Activated naive CD8-positive, alpha-beta T cell (primary cell): Measurements from ENCODE around the gene ROPN1L.
"Not testable (repeated sequence)": the region's sequence is repeated elsewhere in the genome, so short reads cannot be mapped to it uniquely, and the experiment has no call there.

ENCODE experiments used
- H3K27ac Mint-ChIP-seq: one replicate; pipeline ENCODE4 v1.8.0; 2021; ENCODE audit warnings: mixed read lengths
- H3K27me3 Mint-ChIP-seq: one replicate; pipeline ENCODE4 v1.8.0; 2021; ENCODE audit warnings: mixed read lengths
- H3K36me3 Mint-ChIP-seq: one replicate; pipeline ENCODE4 v1.8.0; 2021; ENCODE audit warnings: mixed read lengths
- H3K4me1 Mint-ChIP-seq: one replicate; pipeline ENCODE4 v1.8.0; 2021; ENCODE audit warnings: low read depth, mixed read lengths
- H3K4me3 Mint-ChIP-seq: one replicate; pipeline ENCODE4 v1.8.0; 2021; ENCODE audit warnings: mild to moderate bottlenecking, mixed read lengths
- H3K9me3 Mint-ChIP-seq: one replicate; pipeline ENCODE4 v1.8.0; 2021; ENCODE audit warnings: low read depth, mixed read lengths

The ROPN1L gene

GRCh38 chr5:10505517-10506095 is 63.9 kb downstream of the ROPN1L start:
- Mint-ChIP-seq H3K4me3 (no peak overlapping the region), H3K27me3 (no peaks in the 10 kb centered on the region), H3K4me1 (no peaks in the 10 kb centered on the region), H3K9me3 (no peaks in the 10 kb centered on the region), H3K36me3 (peaks cover 4% of the 10 kb centered on the region), H3K27ac (no peak overlapping the region)

GRCh38 chr5:10506535-10506934 is 64.9 kb downstream of the ROPN1L start:
- peaks cover 4% of the 10 kb centered on the region for H3K36me3 Mint-ChIP-seq
- no peaks in the 10 kb centered on the region for H3K4me1 Mint-ChIP-seq
- no peak overlapping the region for H3K27ac Mint-ChIP-seq
- no peaks in the 10 kb centered on the region for H3K27me3 Mint-ChIP-seq
- no peak overlapping the region for H3K4me3 Mint-ChIP-seq
- no peaks in the 10 kb centered on the region for H3K9me3 Mint-ChIP-seq

GRCh38 chr5:10507575-10508096 is 66.0 kb downstream of the ROPN1L start:
- Mint-ChIP-seq H3K27me3 (no peaks in the 10 kb centered on the region), H3K4me1 (no peaks in the 10 kb centered on the region), H3K27ac (no peak overlapping the region), H3K36me3 (peaks cover 4% of the 10 kb centered on the region), H3K4me3 (no peak overlapping the region), H3K9me3 (no peaks in the 10 kb centered on the region)

- H3K27me3 Mint-ChIP-seq, result no peaks in the 10 kb centered on the region
- no peaks in the 10 kb centered on the region for H3K9me3 Mint-ChIP-seq
- no peaks in the 10 kb centered on the region for H3K4me1 Mint-ChIP-seq
- H3K4me3 Mint-ChIP-seq, result no peak overlapping the region
- H3K27ac Mint-ChIP-seq, result no peak overlapping the region
- peaks cover 4% of the 10 kb centered on the region for H3K36me3 Mint-ChIP-seq
Observed at GRCh38 chr5:10509575-10509974, 67.9 kb downstream of the ROPN1L start.

- no peaks in the 10 kb centered on the region for H3K36me3 Mint-ChIP-seq
- no peak overlapping the region for H3K27ac Mint-ChIP-seq
- no peaks in the 10 kb centered on the region for H3K9me3 Mint-ChIP-seq
- H3K27me3 Mint-ChIP-seq, result no peaks in the 10 kb centered on the region
- no peaks in the 10 kb centered on the region for H3K4me1 Mint-ChIP-seq
- H3K4me3 Mint-ChIP-seq, result no peak overlapping the region
Observed at GRCh38 chr5:10511741-10512640, 70.3 kb downstream of the ROPN1L start.

GRCh38 chr5:10513501-10514442 is 72.1 kb downstream of the ROPN1L start:
- Mint-ChIP-seq H3K27ac (no peak overlapping the region), H3K36me3 (no peaks in the 10 kb centered on the region)

GRCh38 chr5:10514572-10514971 is 72.9 kb downstream of the ROPN1L start:
- not testable (repeated sequence) for H3K4me1 Mint-ChIP-seq, H3K27me3 Mint-ChIP-seq, H3K36me3 Mint-ChIP-seq, H3K9me3 Mint-ChIP-seq, H3K27ac Mint-ChIP-seq, H3K4me3 Mint-ChIP-seq

More at GRCh38 chr5:10513501-10514442, 72.1 kb downstream of the ROPN1L start:
- H3K27me3 Mint-ChIP-seq, result no peaks in the 10 kb centered on the region
- no peak overlapping the region for H3K4me3 Mint-ChIP-seq
- H3K4me1 Mint-ChIP-seq, result no peaks in the 10 kb centered on the region
- no peaks in the 10 kb centered on the region for H3K9me3 Mint-ChIP-seq
